ENCODE measurements around the gene ZNF630.
"Not testable (repeated sequence)": the region's sequence is repeated elsewhere in the genome, so short reads cannot be mapped to it uniquely, and the experiment has no call there.

ZNF630 gene

GRCh38 chrX:48030237-48030636 lies 41.2 kb downstream of the ZNF630 start:
- H3K4me3 ChIP-seq (ENCODE audit: low read length in 2 of 2) = no peak overlapping the region
- H3K36me3 ChIP-seq (ENCODE audit: control insufficient read depth in 2 of 2, insufficient read depth in 2 of 2, low read length in 2 of 2) = peaks cover 0 to 2% of the 10 kb centered on the region in 2 donors
- no peak overlapping the region for H3K9ac ChIP-seq (ENCODE audit: low read length in 2 of 2)
- peaks cover 0 to 2% of the 10 kb centered on the region in 2 donors for H3K27me3 ChIP-seq (ENCODE audit: control insufficient read depth in 1 of 2, insufficient read depth in 2 of 2, low read length in 2 of 2)
- no peaks in the 10 kb centered on the region for H3K9me3 ChIP-seq (ENCODE audit: control insufficient read depth in 2 of 2, low read length in 2 of 2)
- no peak overlapping the region for H3K27ac ChIP-seq (ENCODE audit: low read length)
- H3K4me1 ChIP-seq (ENCODE audit: control insufficient read depth, insufficient read depth, low read length) = peaks cover 5% of the 10 kb centered on the region

GRCh38 chrX:48028091-48028490 lies 43.3 kb downstream of the ZNF630 start:
- no peaks in the 10 kb centered on the region for H3K9me3 ChIP-seq (ENCODE audit: control insufficient read depth in 2 of 2, low read length in 2 of 2)
- H3K9ac ChIP-seq (ENCODE audit: low read length in 2 of 2) = no peak overlapping the region
- peaks cover 0 to 2% of the 10 kb centered on the region in 2 donors for H3K27me3 ChIP-seq (ENCODE audit: control insufficient read depth in 1 of 2, insufficient read depth in 2 of 2, low read length in 2 of 2)
- H3K4me3 ChIP-seq (ENCODE audit: low read length in 2 of 2) = no peak overlapping the region
- H3K27ac ChIP-seq (ENCODE audit: low read length) = no peak overlapping the region
- H3K36me3 ChIP-seq (ENCODE audit: control insufficient read depth in 2 of 2, insufficient read depth in 2 of 2, low read length in 2 of 2) = peaks cover 0 to 2% of the 10 kb centered on the region in 2 donors
- peaks cover 5% of the 10 kb centered on the region for H3K4me1 ChIP-seq (ENCODE audit: control insufficient read depth, insufficient read depth, low read length)

- H3K4me1 ChIP-seq (ENCODE audit: control insufficient read depth, insufficient read depth, low read length); H3K27ac ChIP-seq (ENCODE audit: low read length); H3K36me3 ChIP-seq (ENCODE audit: control insufficient read depth in 2 of 2, insufficient read depth in 2 of 2, low read length in 2 of 2); H3K27me3 ChIP-seq (ENCODE audit: control insufficient read depth in 1 of 2, insufficient read depth in 2 of 2, low read length in 2 of 2); H3K9ac ChIP-seq (ENCODE audit: low read length in 2 of 2); H3K4me3 ChIP-seq (ENCODE audit: low read length in 2 of 2); H3K9me3 ChIP-seq (ENCODE audit: control insufficient read depth in 2 of 2, low read length in 2 of 2): not testable (repeated sequence)
These were observed 43.9 kb downstream of the ZNF630 start for GRCh38 chrX:48027545-48027944.

- Histone ChIP-seq H3K9me3 (ENCODE audit: control insufficient read depth in 2 of 2, low read length in 2 of 2) (peaks cover 0 to 3% of the 10 kb centered on the region in 2 donors), H3K27me3 (ENCODE audit: control insufficient read depth in 1 of 2, insufficient read depth in 2 of 2, low read length in 2 of 2) (no peaks in the 10 kb centered on the region), H3K27ac (ENCODE audit: low read length) (no peak overlapping the region), H3K9ac (ENCODE audit: low read length in 2 of 2) (peak overlapping the region; percentile 21 to 38), H3K4me1 (ENCODE audit: control insufficient read depth, insufficient read depth, low read length) (peaks cover 5% of the 10 kb centered on the region), H3K4me3 (ENCODE audit: low read length in 2 of 2) (no peak overlapping the region), H3K36me3 (ENCODE audit: control insufficient read depth in 2 of 2, insufficient read depth in 2 of 2, low read length in 2 of 2) (peaks cover 0 to 2% of the 10 kb centered on the region in 2 donors)
These were observed 45.9 kb downstream of the ZNF630 start for GRCh38 chrX:48025561-48025960.

- Histone ChIP-seq H3K27me3 (ENCODE audit: control insufficient read depth in 1 of 2, insufficient read depth in 2 of 2, low read length in 2 of 2) (no peaks in the 10 kb centered on the region), H3K9ac (ENCODE audit: low read length in 2 of 2) (no peak overlapping the region), H3K4me1 (ENCODE audit: control insufficient read depth, insufficient read depth, low read length) (peaks cover 5% of the 10 kb centered on the region), H3K27ac (ENCODE audit: low read length) (no peak overlapping the region), H3K4me3 (ENCODE audit: low read length in 2 of 2) (no peak overlapping the region), H3K36me3 (ENCODE audit: control insufficient read depth in 2 of 2, insufficient read depth in 2 of 2, low read length in 2 of 2) (no peaks in the 10 kb centered on the region), H3K9me3 (ENCODE audit: control insufficient read depth in 2 of 2, low read length in 2 of 2) (peaks cover 0 to 3% of the 10 kb centered on the region in 2 donors)
These were observed 48.7 kb downstream of the ZNF630 start for GRCh38 chrX:48022738-48023137.

- Histone ChIP-seq H3K4me3 (ENCODE audit: low read length in 2 of 2) (peak overlapping the region in 1 of 2 donors; percentile 82), H3K9me3 (ENCODE audit: control insufficient read depth in 2 of 2, low read length in 2 of 2) (peaks cover 0 to 3% of the 10 kb centered on the region in 2 donors), H3K9ac (ENCODE audit: low read length in 2 of 2) (no peak overlapping the region), H3K27ac (ENCODE audit: low read length) (no peak overlapping the region), H3K36me3 (ENCODE audit: control insufficient read depth in 2 of 2, insufficient read depth in 2 of 2, low read length in 2 of 2) (no peaks in the 10 kb centered on the region), H3K27me3 (ENCODE audit: control insufficient read depth in 1 of 2, insufficient read depth in 2 of 2, low read length in 2 of 2) (no peaks in the 10 kb centered on the region), H3K4me1 (ENCODE audit: control insufficient read depth, insufficient read depth, low read length) (peaks cover 5% of the 10 kb centered on the region)
These were observed 49.3 kb downstream of the ZNF630 start for GRCh38 chrX:48022100-48022499.

GRCh38 chrX:48021026-48021900 lies 50.2 kb downstream of the ZNF630 start:
- H3K36me3 ChIP-seq (ENCODE audit: control insufficient read depth in 2 of 2, insufficient read depth in 2 of 2, low read length in 2 of 2) = no peaks in the 10 kb centered on the region
- H3K4me1 ChIP-seq (ENCODE audit: control insufficient read depth, insufficient read depth, low read length) = peaks cover 1% of the 10 kb centered on the region
- peaks cover 0 to 3% of the 10 kb centered on the region in 2 donors for H3K9me3 ChIP-seq (ENCODE audit: control insufficient read depth in 2 of 2, low read length in 2 of 2)
- H3K9ac ChIP-seq (ENCODE audit: low read length in 2 of 2) = peak overlapping the region; percentile 84 to 95
- H3K27ac ChIP-seq (ENCODE audit: low read length) = peak overlapping the region; percentile 92
- peak overlapping the region; percentile 82 to 83 for H3K4me3 ChIP-seq (ENCODE audit: low read length in 2 of 2)
- H3K27me3 ChIP-seq (ENCODE audit: control insufficient read depth in 1 of 2, insufficient read depth in 2 of 2, low read length in 2 of 2) = no peaks in the 10 kb centered on the region

GRCh38 chrX:48020472-48020871 lies 51.0 kb downstream of the ZNF630 start:
- H3K27me3 ChIP-seq (ENCODE audit: control insufficient read depth in 1 of 2, insufficient read depth in 2 of 2, low read length in 2 of 2); H3K27ac ChIP-seq (ENCODE audit: low read length); H3K4me1 ChIP-seq (ENCODE audit: control insufficient read depth, insufficient read depth, low read length); H3K36me3 ChIP-seq (ENCODE audit: control insufficient read depth in 2 of 2, insufficient read depth in 2 of 2, low read length in 2 of 2); H3K9me3 ChIP-seq (ENCODE audit: control insufficient read depth in 2 of 2, low read length in 2 of 2); H3K9ac ChIP-seq (ENCODE audit: low read length in 2 of 2): not testable (repeated sequence)
- peak overlapping the region; percentile 82 to 83 for H3K4me3 ChIP-seq (ENCODE audit: low read length in 2 of 2)

GRCh38 chrX:48019892-48020291 lies 51.5 kb downstream of the ZNF630 start:
- H3K9me3 ChIP-seq (ENCODE audit: control insufficient read depth in 2 of 2, low read length in 2 of 2); H3K4me3 ChIP-seq (ENCODE audit: low read length in 2 of 2); H3K36me3 ChIP-seq (ENCODE audit: control insufficient read depth in 2 of 2, insufficient read depth in 2 of 2, low read length in 2 of 2); H3K27me3 ChIP-seq (ENCODE audit: control insufficient read depth in 1 of 2, insufficient read depth in 2 of 2, low read length in 2 of 2); H3K4me1 ChIP-seq (ENCODE audit: control insufficient read depth, insufficient read depth, low read length); H3K27ac ChIP-seq (ENCODE audit: low read length); H3K9ac ChIP-seq (ENCODE audit: low read length in 2 of 2): not testable (repeated sequence)

GRCh38 chrX:48016583-48017310 lies 54.7 kb downstream of the ZNF630 start:
- H3K27me3 ChIP-seq (ENCODE audit: control insufficient read depth in 1 of 2, insufficient read depth in 2 of 2, low read length in 2 of 2); H3K9ac ChIP-seq (ENCODE audit: low read length in 2 of 2); H3K9me3 ChIP-seq (ENCODE audit: control insufficient read depth in 2 of 2, low read length in 2 of 2); H3K4me1 ChIP-seq (ENCODE audit: control insufficient read depth, insufficient read depth, low read length); H3K36me3 ChIP-seq (ENCODE audit: control insufficient read depth in 2 of 2, insufficient read depth in 2 of 2, low read length in 2 of 2); H3K27ac ChIP-seq (ENCODE audit: low read length); H3K4me3 ChIP-seq (ENCODE audit: low read length in 2 of 2): not testable (repeated sequence)
